ENCODE measurements around the gene GNAO1.

Gene GNAO1

GRCh38 chr16:56353054-56353921 lies 162.0 kb downstream of the GNAO1 start:
- no peak for DNase-seq

GRCh38 chr16:56354016-56354415 lies 162.7 kb downstream of the GNAO1 start:
- DNase-seq: no peak

- DNase-seq: no peak
These were observed 163.5 kb downstream of the GNAO1 start for GRCh38 chr16:56354746-56355145.

- no peak for DNase-seq
These were observed 163.9 kb downstream of the GNAO1 start for GRCh38 chr16:56355221-56355620.

- DNase-seq: no peak
These were observed 164.5 kb downstream of the GNAO1 start for GRCh38 chr16:56355786-56356275.

GRCh38 chr16:56356276-56357240 lies 165.3 kb downstream of the GNAO1 start:
- DNase-seq: no peak

- DNase-seq: no peak
These were observed 166.0 kb downstream of the GNAO1 start for GRCh38 chr16:56357241-56357764.

- no peak for DNase-seq
These were observed 166.6 kb downstream of the GNAO1 start for GRCh38 chr16:56357765-56358322.

- no peak for DNase-seq
These were observed 169.1 kb downstream of the GNAO1 start for GRCh38 chr16:56360117-56361008.

GRCh38 chr16:56362057-56362655 lies 170.9 kb downstream of the GNAO1 start:
- no peak for DNase-seq

- DNase-seq: no peak
These were observed 171.4 kb downstream of the GNAO1 start for GRCh38 chr16:56362706-56363105.

GRCh38 chr16:56363181-56363716 lies 172.0 kb downstream of the GNAO1 start:
- DNase-seq: no peak

- no peak for DNase-seq
These were observed 172.7 kb downstream of the GNAO1 start for GRCh38 chr16:56363781-56364565.

- DNase-seq: no peak
These were observed 173.6 kb downstream of the GNAO1 start for GRCh38 chr16:56364865-56365264.

- DNase-seq: no peak
These were observed 174.3 kb downstream of the GNAO1 start for GRCh38 chr16:56365552-56365951.

- DNase-seq: no peak
These were observed 175.7 kb downstream of the GNAO1 start for GRCh38 chr16:56366945-56367344.

- no peak for DNase-seq
These were observed 176.5 kb downstream of the GNAO1 start for GRCh38 chr16:56367764-56368163.

GRCh38 chr16:56368545-56368944 lies 177.3 kb downstream of the GNAO1 start:
- DNase-seq: no peak

- no peak for DNase-seq
These were observed 177.9 kb downstream of the GNAO1 start for GRCh38 chr16:56369202-56369601.

GRCh38 chr16:56370185-56370874 lies 179.0 kb downstream of the GNAO1 start:
- no peak for DNase-seq
